Adipose tissue (tissue), 3 donors: ENCODE data around the gene MLST8. TPM values are rescaled to one million over a fixed set of nuclear protein-coding genes. Genes with fewer than 3 reads are reported as not detected.

Source experiments
- H3K27ac ChIP-seq: one replicate; pipeline ENCODE4 v1.5.1; 2013; ENCODE audit warnings: low read depth, low read length
- WGBS, 3 donors: extraction: QIAGEN DNeasy Blood & Tissue Kit; methylation state at CpG; one replicate each; pipeline ENCODE4 v1.1.7; 2013; 5-methylcytosine and 5-hydroxymethylcytosine counted together
- polyA plus RNA-seq, 3 donors: library from polyadenylated mRNA; stranded (reverse); fragments of 200-250 nt; gene quantifications; one replicate each; pipeline ENCODE4 v1.2.3, GENCODE V29; 2013
- donor health status: healthy with polysubstance abuse.
- donor health status: Bipolar disorder and iron deficiency.
- donor health status: healthy.

MLST8 gene
- polyA plus RNA-seq, 3 donors: 53.8 to 56.0 (median 53.9) TPM

DNA sequence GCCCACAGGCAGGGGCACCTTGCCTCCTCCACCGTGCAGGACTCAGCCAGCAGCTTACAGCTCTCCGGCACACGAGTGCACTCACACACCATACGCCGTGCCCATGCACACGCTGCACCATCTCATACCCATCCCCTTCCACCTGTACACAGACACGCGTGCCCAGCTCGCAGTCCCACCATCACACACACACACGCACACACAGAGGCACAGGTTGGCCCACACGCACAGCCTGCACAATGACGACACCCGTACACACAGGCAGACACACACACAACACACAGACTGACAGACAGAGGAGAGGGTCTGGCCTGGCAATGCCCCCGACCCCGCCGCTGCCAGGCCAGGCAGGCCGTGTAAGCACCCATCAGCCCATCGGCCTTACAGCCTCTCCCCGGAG lies 20.9 kb upstream of the MLST8 start:
- WGBS, 3 donors: 83 to 90% (median 87%) methylated on average over 17 to 19 of the region's 19 CpGs
- no peak overlapping the region for H3K27ac ChIP-seq

DNA sequence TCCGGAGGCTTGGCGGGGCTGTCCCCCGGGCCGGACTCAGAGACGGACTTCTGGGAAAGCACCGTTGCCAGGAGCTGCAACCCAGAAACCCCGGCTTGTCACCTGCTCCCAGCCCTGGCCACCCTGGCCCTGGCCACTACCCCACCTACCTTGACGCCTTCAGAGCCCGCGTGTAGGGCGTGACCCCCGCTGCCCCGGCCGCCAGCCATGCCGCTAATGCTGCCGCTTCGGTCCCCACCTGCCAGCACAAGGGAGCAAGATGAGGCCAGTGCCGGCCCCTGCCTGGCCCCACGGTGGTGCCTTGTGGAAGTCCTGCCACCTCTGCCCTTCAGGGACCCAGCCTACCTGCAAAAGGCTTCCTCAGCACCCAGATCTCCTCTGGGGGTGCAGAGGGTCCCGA lies 20.3 kb upstream of the MLST8 start:
- no peak overlapping the region for H3K27ac ChIP-seq
- 80 to 87% (median 82%) methylated on average over 19 to 20 of the region's 20 CpGs for WGBS, 3 donors

DNA sequence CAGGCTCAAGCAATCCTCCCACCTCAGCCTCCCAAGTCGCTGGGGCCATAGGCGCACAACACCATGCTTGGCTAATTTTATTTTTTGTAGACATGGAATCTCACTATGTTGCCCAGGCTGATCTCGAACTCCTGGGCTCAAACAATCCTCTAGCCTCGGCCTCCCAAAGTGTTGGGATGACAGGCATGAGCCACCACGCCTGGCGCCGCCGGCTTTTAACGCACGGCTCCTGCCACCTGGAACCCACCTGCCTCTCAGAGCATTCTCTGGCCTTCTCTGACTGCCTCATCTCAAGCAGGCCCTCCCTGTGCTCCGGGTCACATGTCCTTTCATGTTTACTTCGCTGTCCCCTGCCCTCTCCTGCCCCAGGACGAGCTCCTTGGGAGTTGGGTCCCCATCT lies 19.2 kb upstream of the MLST8 start:
- 90 to 92% (median 91%) methylated on average over 13 of the region's 13 CpGs for WGBS, 3 donors
- H3K27ac ChIP-seq: no peak overlapping the region

DNA sequence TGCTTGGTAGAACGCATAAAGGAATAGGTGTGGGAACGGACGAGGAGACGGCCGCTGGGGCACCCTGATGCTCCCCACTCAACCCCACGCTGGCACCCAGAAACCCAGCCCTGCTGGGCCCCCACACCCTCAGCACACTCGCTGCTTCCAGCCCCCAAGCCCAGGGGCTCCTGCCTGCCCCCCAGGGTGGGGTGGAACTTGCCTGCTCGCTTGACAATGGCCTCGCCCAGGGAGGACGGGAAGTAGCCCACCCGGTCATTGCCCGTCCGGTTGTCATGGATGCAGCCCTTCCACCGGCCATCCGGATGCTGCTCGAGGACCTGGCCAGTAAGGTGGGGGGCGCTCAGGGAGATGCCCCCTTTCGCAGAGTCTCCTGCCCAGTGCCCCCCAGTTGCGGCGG lies 18.7 kb upstream of the MLST8 start:
- WGBS, 3 donors: 80 to 94% (median 85%) methylated on average over 20 of the region's 20 CpGs
- no peak overlapping the region for H3K27ac ChIP-seq

DNA sequence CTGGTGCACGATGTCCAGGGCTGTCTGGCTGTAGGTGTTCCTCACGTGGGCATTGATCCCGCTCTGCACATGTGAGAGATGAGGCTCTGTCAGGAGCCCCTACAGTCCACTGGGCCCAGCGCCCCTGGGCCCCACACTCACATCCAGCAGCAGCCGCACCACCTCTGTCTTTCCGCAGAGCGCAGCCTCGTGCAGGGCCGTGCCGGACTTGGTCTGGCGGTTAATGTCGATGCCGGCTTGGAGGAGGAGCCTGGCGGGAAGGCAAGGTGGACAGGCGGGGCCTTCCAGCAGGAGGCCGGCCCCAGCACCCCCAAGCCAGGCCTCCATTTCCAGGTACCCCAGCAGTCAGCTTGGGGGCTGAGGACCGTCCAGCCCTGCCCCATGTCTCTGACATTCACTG lies 18.0 kb upstream of the MLST8 start:
- 78 to 84% (median 82%) methylated on average over 17 of the region's 17 CpGs for WGBS, 3 donors
- no peak overlapping the region for H3K27ac ChIP-seq

DNA sequence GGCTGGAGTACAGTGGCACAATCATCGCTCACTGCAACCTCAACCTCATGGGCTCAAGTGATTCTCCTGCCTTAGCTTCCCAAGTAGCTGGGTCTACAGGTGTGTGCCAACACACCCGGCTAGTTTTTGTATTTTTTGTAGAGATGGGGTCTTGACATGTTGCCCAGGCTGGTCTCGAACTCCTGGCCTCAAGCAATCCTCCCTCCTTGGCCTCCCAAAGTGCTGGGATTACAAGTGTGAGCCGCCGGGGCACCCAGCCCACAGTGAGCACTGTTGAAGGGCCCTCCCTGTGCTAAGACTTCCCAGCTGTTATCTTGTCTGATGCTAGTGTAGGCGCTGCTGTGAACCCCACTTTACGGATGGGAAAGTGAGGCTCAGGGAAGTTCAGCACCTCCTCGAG lies 16.9 kb upstream of the MLST8 start:
- 93 to 94% (median 94%) methylated on average over 8 of the region's 8 CpGs for WGBS, 3 donors
- no peak overlapping the region for H3K27ac ChIP-seq

DNA sequence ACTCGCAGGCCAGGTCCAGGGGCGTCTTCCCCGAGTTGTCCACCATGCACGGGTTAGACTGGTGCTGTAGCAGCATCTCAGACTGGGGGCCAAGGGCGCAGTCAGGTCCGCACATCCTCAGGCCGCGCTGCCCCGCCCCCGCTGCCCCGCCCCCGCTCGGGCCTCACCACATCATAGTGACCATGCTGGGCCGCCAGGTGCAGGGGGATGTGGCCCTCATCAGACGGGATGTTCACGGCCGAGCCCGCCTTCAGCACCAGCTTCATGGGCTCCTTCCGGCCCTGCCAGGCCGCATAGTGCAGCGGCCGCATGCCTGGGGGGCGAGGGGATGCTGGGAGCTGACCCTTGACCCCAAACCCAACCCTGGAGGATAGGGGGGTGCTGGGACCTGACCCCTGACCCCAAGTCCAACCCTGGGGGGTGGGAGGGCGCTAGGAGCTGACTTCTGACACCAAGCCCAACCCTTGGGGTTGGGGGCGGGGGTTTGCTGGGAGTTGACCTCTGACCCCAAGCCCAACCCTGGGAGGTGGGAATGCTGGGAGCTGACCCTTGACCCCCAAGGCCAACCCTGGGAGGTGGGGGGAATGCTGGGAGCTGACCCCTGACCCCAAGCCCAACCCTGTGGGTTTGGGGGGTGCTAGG lies 15.9 kb upstream of the MLST8 start:
- WGBS, 3 donors: 89 to 94% (median 89%) methylated on average over 25 of the region's 25 CpGs
- no peak overlapping the region for H3K27ac ChIP-seq

DNA sequence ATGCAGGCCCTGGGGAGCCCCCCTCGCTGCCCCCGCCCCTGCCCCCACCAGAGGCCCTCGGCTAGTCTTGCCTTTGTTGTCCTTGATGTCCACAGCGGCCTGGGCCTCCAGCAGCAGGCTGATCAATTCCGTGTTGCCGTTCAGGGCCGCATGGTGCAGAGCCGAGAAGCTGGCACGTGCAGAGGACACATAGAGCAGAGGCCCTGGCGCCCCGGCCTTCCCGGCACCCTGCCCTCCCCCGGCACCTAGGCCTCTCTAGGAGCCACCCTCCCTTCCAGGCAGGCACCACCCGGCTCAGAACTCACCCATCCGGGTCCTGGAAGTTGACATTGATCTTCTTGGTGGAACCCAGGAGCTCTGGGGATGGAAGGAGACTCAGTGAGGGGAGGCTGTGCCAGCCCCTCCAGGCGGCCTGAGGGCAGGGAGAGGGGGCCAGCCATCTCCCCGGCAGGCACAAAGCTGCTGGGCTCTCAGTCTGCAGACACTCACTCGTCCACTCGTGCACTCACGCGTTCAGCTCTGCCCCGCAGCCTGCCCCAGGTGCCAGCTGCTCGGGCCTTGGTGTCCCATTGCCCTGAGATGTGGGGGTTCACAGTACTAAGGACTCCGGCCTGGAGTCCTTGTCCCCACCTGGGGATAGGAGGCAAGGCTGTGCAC lies 15.1 kb upstream of the MLST8 start:
- H3K27ac ChIP-seq: no peak overlapping the region
- WGBS, 3 donors: 75 to 87% (median 86%) methylated on average over 21 to 24 of the region's 24 CpGs

DNA sequence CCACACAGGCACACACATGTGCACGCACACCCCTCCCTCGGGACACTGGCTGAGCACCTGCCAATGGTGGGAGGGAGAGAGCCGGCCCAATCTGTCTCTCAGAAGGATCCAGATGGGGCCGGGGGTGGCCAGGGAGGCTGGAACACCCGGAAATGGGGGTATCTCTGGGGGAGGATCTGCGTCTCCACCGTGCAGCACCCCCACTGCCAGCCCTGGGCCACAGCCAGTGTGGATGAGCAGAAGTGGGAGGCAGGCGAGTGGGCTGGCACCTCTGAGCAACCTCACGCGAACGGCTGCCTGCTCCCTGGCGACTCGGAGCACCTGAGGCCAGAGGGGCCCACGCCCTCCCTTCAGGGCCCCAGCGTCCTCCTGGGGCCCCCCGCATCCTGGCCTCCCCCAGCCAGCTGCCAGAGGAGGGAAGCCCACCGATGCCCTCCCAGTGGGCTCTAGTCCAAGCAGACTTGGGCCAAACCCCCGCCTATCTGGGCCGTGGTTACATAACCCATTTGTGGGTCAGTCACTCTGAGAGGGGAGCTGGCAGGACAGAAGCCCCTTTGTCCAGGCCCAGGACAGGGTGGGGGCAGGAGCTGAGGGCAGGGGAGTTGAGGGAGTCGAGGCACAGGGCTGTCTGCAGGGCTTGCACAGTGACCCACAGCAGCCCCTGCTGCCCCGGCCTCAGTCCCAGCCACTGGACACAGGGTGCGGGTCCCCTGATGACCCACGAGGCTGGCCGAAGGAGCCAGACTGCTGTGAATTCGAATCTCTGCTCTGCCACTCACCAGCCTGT lies 14.4 kb upstream of the MLST8 start:
- 77 to 88% (median 78%) methylated on average over 24 to 25 of the region's 25 CpGs for WGBS, 3 donors
- H3K27ac ChIP-seq: no peak overlapping the region

DNA sequence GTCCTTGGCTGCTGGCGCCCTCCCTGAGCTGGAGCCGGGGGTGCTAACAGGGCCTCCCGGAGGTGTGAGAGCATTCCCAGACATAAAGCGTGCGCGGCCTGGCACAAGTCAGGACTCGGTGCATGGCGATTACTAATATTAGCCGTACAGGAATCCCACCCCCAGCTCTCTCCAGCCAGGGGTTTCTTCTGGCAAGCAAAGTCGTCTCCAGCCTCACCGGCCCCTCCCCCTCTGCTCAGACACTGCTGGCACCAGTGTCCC lies 13.9 kb upstream of the MLST8 start:
- 84 to 93% (median 91%) methylated on average over 11 of the region's 11 CpGs for WGBS, 3 donors
- H3K27ac ChIP-seq: no peak overlapping the region

DNA sequence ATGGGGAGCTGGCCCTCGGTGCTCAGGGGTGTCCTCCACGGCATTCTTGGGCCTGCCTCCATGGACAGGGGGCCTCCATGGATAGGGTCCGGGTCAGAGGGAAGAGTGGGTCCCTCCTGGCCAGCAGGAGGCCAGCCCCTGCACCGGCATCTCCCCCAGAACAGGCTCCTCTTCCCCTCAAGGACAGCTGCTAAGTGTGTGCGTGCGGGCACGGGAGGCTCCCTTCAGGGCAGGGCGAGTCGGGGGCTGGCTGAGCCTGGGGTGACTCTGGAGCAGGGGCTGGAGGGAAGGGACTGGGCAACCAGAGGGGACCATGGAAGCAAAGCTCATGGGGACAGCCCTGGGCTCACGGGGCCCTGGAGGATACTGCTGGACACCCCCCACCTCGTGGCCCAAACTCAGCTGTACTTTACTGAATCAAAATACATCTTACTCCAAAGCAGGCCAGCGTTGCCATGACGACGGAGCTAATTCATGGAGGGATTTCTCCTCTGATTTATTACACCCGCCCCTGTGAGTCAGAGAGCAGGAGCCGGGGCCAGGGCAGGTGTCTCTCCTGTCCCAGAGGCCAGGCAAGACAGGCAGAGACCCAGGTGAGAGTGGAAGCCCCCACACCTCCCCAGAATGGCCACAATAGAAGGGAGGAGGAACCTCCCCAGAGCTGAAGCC lies 11.0 kb upstream of the MLST8 start:
- no peak overlapping the region for H3K27ac ChIP-seq
- 65 to 70% (median 68%) methylated on average over 15 to 16 of the region's 16 CpGs for WGBS, 3 donors

DNA sequence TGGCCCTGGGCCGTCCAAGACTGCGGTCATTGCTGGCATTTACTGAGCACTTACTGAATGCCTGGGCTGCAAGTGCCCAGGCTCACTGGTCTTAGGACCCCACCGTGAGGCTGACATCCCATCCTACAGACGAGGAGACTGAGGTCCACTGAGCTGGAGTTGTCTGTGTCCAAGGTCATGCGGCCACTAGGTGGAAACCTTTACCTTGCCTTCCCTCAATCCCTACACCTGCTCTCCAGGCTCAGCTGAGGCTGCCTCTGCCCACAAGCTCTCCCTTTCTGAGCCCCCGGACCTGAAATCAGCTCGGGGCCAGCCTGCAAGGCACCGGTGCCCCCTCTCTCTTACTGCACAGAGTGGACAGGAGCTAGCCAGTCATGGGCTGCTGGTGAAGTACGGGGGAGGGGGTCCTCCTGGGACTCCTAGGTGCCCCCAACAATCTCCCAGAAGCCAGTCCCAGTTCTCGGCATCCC lies 10.4 kb upstream of the MLST8 start:
- WGBS, 3 donors: 18 to 30% (median 24%) methylated on average over 10 of the region's 10 CpGs
- no peak overlapping the region for H3K27ac ChIP-seq

DNA sequence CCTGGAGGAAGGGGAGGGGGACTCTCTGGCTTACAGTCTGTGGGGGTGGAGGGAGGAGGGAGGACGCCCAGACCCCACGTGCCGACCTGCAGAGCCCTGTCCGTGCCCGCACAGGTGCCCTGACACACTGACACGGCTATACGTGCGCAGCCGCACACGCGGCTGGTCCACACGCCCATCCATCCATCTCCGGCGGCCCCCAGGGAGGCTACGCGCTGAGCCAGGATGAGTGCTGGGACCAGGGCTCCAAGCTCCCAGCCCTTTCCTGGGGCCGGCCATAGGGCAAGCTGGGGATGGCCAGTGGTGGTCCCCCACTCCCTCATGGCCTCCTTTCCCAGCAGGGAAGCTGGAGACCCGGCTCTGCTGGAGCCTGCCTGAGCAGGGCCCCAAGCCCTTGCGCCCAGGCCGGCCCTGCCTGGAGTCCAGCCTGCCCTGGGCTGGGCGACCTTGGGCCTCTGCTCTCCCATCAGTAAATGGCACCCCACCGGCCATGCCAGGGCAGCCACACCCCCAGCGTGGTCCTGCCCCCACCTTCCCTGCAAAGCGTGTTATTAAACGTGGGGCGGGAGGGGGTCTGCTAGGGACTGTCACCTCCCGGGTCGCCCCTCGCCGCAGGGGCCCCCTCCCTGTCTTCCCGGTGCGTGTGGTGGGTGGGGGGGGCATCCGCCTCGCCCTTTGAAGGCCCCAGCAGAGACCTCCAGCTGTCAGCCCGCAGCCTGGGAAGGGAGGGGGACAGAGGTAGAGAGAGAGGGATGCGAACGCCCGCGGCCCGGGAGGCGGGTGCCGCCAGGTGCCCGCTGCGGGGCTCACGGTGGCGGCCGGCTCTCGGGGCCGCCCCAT lies 9.7 kb upstream of the MLST8 start:
- H3K27ac ChIP-seq: no peak overlapping the region

DNA sequence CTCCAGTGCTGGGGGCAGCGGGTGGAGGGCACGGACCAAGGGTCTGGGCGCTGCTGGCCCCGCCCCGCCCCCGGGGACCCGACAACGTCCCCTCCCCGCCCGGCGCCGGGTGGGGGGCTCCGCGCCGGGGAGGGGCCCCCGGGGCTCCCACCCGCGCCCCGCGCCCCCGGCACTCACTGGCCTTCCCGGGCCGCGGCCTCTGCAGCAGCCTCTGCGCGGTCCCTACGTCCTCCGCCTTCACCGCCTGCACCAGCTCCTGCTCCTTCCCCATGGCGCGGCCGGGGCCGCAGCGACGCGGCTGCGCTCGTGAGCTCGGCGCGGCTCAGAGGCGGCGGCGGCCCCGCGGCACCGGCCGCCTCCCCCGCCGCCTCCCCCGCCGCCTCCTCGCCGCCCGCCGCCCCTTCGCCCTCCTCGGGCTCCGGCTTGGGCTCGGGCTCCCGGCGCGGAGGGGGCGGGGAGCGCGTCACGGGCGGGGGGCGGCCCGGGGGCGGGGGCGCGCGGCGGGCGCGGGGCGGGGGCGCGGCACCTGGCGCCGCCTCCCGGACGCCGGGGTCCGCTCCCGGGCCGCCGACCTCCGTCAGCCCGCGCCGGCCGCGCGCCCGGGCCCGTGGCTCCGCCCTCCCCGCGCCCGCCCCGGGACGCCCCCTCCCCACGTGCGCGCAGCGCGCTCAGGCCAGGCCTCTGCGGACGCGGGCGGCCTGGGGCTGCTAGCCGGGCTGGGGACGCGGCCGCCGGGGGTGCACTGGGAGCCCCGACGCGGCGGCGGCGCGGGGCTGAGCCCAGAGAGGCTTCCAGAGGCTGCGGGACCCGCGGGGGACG lies 8.9 kb upstream of the MLST8 start, which contains the start of gene CASKIN1:
TSS of gene CASKIN1 (minus strand) at position 444 of the 819 bp plus-strand sequence. CDS start at position 271, 173 bp downstream.
- H3K27ac ChIP-seq: no peak within 1 kb of the TSS
- WGBS, 3 donors: 1% methylated on average over 31 to 112 of the region's 129 CpGs

More for the DNA sequence above, 9.7 kb upstream of the MLST8 start:
- 2 to 5% (median 2%) methylated on average over 45 to 49 of the region's 49 CpGs for WGBS, 3 donors

DNA sequence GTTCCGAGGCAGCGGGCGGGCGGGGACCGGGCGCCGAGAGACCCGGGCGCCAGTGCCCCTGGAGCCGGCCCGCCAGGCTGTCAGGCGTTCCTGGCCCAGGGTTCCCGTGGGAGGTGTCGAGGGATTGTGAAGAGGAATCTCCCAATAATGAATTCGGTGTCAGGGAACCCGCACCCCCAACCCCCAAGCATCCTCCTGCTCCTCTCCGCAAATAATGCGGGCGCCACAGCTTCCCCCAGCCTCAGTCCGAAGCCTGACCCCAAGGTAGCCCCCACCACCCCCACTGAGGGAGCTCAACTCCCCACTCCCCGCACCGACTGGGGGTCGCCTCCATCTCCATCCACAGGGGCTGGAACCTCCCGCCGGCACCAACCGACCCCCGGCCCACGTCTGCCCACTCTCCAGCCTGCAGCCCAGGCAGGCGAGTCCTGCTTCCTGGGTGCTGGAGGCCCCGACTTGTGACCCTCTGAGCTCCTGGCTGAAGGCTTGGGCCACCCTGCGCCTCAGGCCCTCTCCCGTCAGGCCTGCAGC lies 8.2 kb upstream of the MLST8 start:
- 27 to 35% (median 28%) methylated on average over 30 to 32 of the region's 32 CpGs for whole genome bisulfite sequencing, 3 donors
- H3K27ac ChIP-seq: no peak overlapping the region

DNA sequence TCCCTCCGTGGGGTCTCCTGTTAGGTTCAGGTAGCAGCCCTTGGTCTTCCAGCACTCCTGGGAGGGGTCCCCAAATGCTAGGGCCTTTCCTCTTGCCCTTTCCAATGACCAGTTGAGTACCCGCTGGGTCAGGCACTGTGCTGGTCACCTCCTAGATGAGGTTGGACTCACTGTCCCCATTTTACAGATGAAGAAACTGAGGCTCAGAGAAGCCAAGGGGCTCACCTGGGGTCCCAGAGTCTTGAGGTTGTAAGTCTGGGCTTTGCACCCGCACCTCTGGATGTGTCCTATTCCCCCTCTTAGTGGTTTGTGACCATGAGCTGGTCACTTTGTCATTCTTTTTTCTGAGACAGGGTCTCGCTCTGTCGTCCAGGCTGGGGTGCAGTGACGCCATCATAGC lies 7.5 kb upstream of the MLST8 start:
- WGBS, 3 donors: 83 to 88% (median 83%) methylated on average over 6 of the region's 6 CpGs
- no peak overlapping the region for H3K27ac ChIP-seq

DNA sequence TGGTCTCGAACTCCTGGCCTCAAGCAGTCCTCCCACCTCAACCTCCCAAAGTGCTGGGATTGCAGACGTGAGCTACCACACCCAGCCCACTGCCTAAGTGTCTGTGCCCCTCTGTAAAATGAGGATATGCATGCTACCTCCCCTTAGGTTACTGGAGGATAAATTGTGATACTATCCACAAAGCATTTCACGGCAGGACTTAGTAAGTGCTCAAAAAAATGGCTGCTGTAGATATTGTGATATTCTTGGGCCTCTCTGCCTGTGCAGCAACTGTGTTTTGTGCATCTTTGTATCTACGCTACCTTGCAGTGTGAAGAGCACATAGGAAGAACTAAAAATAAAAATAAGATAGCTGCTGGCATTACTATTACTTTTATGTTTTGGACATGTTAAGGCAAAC lies 7.0 kb upstream of the MLST8 start:
- WGBS, 3 donors: 65 to 69% (median 66%) methylated on average over 4 of the region's 4 CpGs

More for the DNA sequence above, 7.0 kb upstream of the MLST8 start:
- H3K27ac ChIP-seq: no peak overlapping the region
